GM12891 (cell line): ENCODE results near the gene C1orf159.

Source experiments
- POLR2A ChIP-seq: IDR thresholded peaks from 2 replicates; pipeline ENCODE4 v1.6.1; 2011; ENCODE audit warnings: low read depth, low read length, control low read depth
- POLR2AphosphoS5 ChIP-seq: IDR thresholded peaks from 2 replicates; pipeline ENCODE4 v1.6.1; 2011; ENCODE audit warnings: low read depth, low read length, control low read depth

DNA sequence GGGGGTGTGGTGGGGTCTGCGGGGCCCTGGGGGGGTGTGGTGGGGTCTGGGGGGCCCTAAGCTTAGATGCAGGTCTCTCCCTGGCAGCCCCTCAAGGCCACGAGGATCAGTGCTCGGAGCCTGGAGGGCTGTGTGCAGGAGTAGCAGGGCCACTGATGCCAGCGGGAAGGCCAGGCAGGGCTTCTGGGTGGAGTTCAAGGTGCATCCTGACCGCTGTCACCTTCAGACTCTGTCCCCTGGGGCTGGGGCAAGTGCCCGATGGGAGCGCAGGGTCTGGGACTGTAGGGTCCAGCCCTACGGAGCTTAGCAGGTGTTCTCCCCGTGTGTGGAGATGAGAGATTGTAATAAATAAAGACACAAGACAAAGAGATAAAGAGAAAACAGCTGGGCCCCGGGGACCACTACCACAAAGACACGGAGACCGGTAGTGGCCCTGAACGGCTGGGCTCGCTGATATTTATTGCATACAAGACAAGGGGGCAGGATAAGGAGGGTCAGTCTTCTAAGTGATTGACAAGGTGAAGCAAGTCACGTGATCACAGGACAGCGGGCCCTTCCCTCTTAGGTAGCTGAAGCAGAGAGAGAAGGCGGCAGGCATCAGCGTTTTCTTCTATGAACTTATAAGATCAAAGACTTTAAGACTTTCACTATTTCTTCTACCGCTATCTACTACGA, 50.5 kb downstream of the C1orf159 start:
- TF ChIP-seq POLR2A (no peak), POLR2AphosphoS5 (no peak)
